K562 (cell line): ENCODE data around the gene HDGFL2. TPM values are rescaled to one million over a fixed set of nuclear protein-coding genes. Genes with fewer than 3 reads are reported as not detected.

Experiments used
- ATAC-seq: fragments of 200-7000 bp; cut with Tn5 transposase; 3 replicates; pipeline ENCODE4 v1.9.1; 2020; ENCODE audit warnings: moderate library complexity
- BruUV-seq: library from RNA; stranded (reverse); fragments of 400-500 nt; replicated peaks from 2 replicates; lab custom pipeline; 2021; lab: Mats Ljungman, UMichigan
- CTCF ChIA-PET: fragments of 300-600 bp; formaldehyde crosslinking; extraction: SDS; loops from one replicate; lab custom pipeline; 2021; ENCODE audit warnings: low intra/inter-chr PET ratio; lab: Yijun Ruan, JAX
- POLR2A ChIA-PET: fragments of 300-600, 350-650 bp; sonication (Branson Sonifier 250); formaldehyde crosslinking; extraction: SDS; loops from one replicate; lab custom pipeline; 2021; ENCODE audit warnings: antibody characterized with exemption, inconsistent platforms; lab: Yijun Ruan, JAX
- DNase-seq, 4 experiments: peaks; one replicate each; pipeline versions ENCODE4 v3.0.0 to v3.0.0-alpha.2; 2011 to 2018; ENCODE audit warnings: low spot score in 3 of 4, mixed read lengths in 3 of 4; ENCODE audit errors: extremely low read depth in 1 of 4
- FAIRE-seq: peaks from 2 replicates; lab custom pipeline; 2011; peaks lifted over from hg19 to GRCh38; lab: Jason Lieb, UNC
- H2AFZ ChIP-seq: 2 replicates; pipeline ENCODE4 v1.6.0; 2011; ENCODE audit warnings: low read depth, low read length, control low read depth, inconsistent platforms
- H3K27ac ChIP-seq: fragments of 200-600 bp; 3 replicates; pipeline ENCODE4 v1.8.0; 2011; ENCODE audit warnings: low read depth, mild to moderate bottlenecking, control low read depth, inconsistent platforms, low read length, moderate library complexity, mixed read lengths; ENCODE audit errors: extremely low read depth
- H3K27me3 ChIP-seq, 2 experiments: fragments of 300-600 bp in 1 of 2; 2 replicates in 1 of 2; 3 replicates in 1 of 2; pipeline versions ENCODE4 v1.6.0 to v1.8.0; 2011; ENCODE audit warnings: inconsistent platforms in 2 of 2, low read length in 2 of 2, mild to moderate bottlenecking in 1 of 2, mixed read lengths in 1 of 2, moderate library complexity in 1 of 2; ENCODE audit not compliant: control insufficient read depth in 2 of 2, insufficient read depth in 2 of 2
- H3K36me3 ChIP-seq: fragments of 300-600 bp; 3 replicates; pipeline ENCODE4 v1.8.0; 2011; ENCODE audit warnings: mild to moderate bottlenecking, low read length, inconsistent platforms; ENCODE audit not compliant: control insufficient read depth, insufficient read depth
- H3K4me1 ChIP-seq, 2 experiments: fragments of 200-600 bp in 1 of 2; replicated peaks in 1 of 2; 2 replicates in 1 of 2; 3 replicates in 1 of 2; pipeline versions ENCODE4 v1.5.1 to v1.8.0; 2011; ENCODE audit warnings: inconsistent platforms in 2 of 2, low read length in 2 of 2, mild to moderate bottlenecking in 1 of 2, mixed read lengths in 1 of 2, moderate library complexity in 1 of 2; ENCODE audit not compliant: control insufficient read depth in 2 of 2, insufficient read depth in 2 of 2
- H3K4me2 ChIP-seq: 2 replicates; pipeline ENCODE4 v1.6.1; 2011; ENCODE audit warnings: low read length, control low read depth, inconsistent platforms, mixed read lengths; ENCODE audit not compliant: insufficient read depth
- H3K4me3 ChIP-seq: fragments of 200-600 bp; sonication (generic), shearing (Covaris generic); 2 replicates; pipeline ENCODE4 v1.5.1; 2016; ENCODE audit warnings: control low read depth, inconsistent platforms
- H3K79me2 ChIP-seq: fragments of 200-600 bp; 3 replicates; pipeline ENCODE4 v1.8.0; 2011; ENCODE audit warnings: low read length, inconsistent platforms; ENCODE audit not compliant: control insufficient read depth, insufficient read depth
- H3K9ac ChIP-seq, 2 experiments: 2 replicates each; pipeline versions ENCODE4 v1.6.0 to v1.6.1; 2011; ENCODE audit warnings: low read depth in 2 of 2, low read length in 2 of 2, control low read depth in 1 of 2, inconsistent platforms in 1 of 2, mild to moderate bottlenecking in 1 of 2, mixed read lengths in 1 of 2; ENCODE audit not compliant: insufficient read depth in 1 of 2
- H3K9me1 ChIP-seq: one replicate; pipeline ENCODE4 v1.6.0; 2011; ENCODE audit warnings: inconsistent platforms, mild to moderate bottlenecking, low read length, moderate library complexity; ENCODE audit not compliant: control insufficient read depth, insufficient read depth
- H3K9me3 ChIP-seq: replicated peaks from 2 replicates; pipeline ENCODE4 v1.5.1; 2011; ENCODE audit warnings: low read depth, low read length, inconsistent platforms; ENCODE audit not compliant: control insufficient read depth, insufficient read depth
- H4K20me1 ChIP-seq: replicated peaks from 2 replicates; pipeline ENCODE4 v1.6.1; 2011; ENCODE audit warnings: low read length, inconsistent platforms, mixed read lengths; ENCODE audit not compliant: control insufficient read depth, insufficient read depth
- BCLAF1 ChIP-seq, 2 experiments: fragments of 450-650 bp in 1 of 2; IDR thresholded peaks; 2 replicates each; pipeline ENCODE4 v1.6.1; 2011 to 2017; ENCODE audit warnings: low read depth in 2 of 2, antibody characterized with exemption in 1 of 2, borderline replicate concordance in 1 of 2, low read length in 1 of 2, mild to moderate bottlenecking in 1 of 2, mixed read lengths in 1 of 2; ENCODE audit not compliant: control insufficient read depth in 1 of 2
- C11orf30 ChIP-seq: fragments of 450-650 bp; IDR thresholded peaks from 2 replicates; pipeline ENCODE4 v1.6.1; 2016; ENCODE audit warnings: low read depth, mild to moderate bottlenecking
- DEAF1 ChIP-seq: fragments of 450-650 bp; formaldehyde crosslinking; IDR thresholded peaks from 2 replicates; pipeline ENCODE4 v1.4.0; 2020; ENCODE audit warnings: mild to moderate bottlenecking, moderate library complexity
- E4F1 ChIP-seq: fragments of 250-450 bp; sonication (Bioruptor Pico); IDR thresholded peaks from 2 replicates; pipeline ENCODE4 v1.5.0; 2021; ENCODE audit warnings: mild to moderate bottlenecking, borderline replicate concordance
- HCFC1 ChIP-seq: IDR thresholded peaks from 2 replicates; pipeline ENCODE4 v1.6.1; 2012; ENCODE audit warnings: low read depth, low read length, improper control_type of control experiment
- HIVEP1 ChIP-seq: fragments of 250-450 bp; sonication (Bioruptor Pico); IDR thresholded peaks from 2 replicates; pipeline ENCODE4 v1.4.0; 2020; ENCODE audit warnings: mild to moderate bottlenecking
- JUNB ChIP-seq: fragments of 450-650 bp; formaldehyde crosslinking; conservative IDR thresholded peaks from 2 replicates; pipeline ENCODE4 v1.4.0; 2020; ENCODE audit warnings: mild to moderate bottlenecking
- SIN3A ChIP-seq, 2 experiments: fragments of 150-350 bp in 1 of 2; IDR thresholded peaks; 2 replicates each; pipeline ENCODE4 v1.6.1; 2011 to 2016; ENCODE audit warnings: borderline replicate concordance in 2 of 2, low read depth in 2 of 2, low read length in 2 of 2, mild to moderate bottlenecking in 2 of 2, moderate library complexity in 2 of 2; ENCODE audit not compliant: control insufficient read depth in 1 of 2
- SLC30A9 ChIP-seq: fragments of 250-450 bp; sonication (Bioruptor Pico); IDR thresholded peaks from 2 replicates; pipeline ENCODE4 v1.8.0; 2022; ENCODE audit warnings: mild to moderate bottlenecking, moderate library complexity
- SP1 ChIP-seq: sonication (generic); formaldehyde crosslinking; IDR thresholded peaks from 2 replicates; pipeline ENCODE4 v1.8.1; 2022; ENCODE audit warnings: mild to moderate bottlenecking, missing genetic modification reagents
- ZBED1 ChIP-seq: IDR thresholded peaks from 2 replicates; pipeline ENCODE4 v1.6.1; 2014
- ZFP91 ChIP-seq: sonication (generic); formaldehyde crosslinking; IDR thresholded peaks from 2 replicates; pipeline ENCODE4 v1.8.0; 2022; ENCODE audit warnings: mild to moderate bottlenecking, missing genetic modification reagents
- ZNF57 ChIP-seq: fragments of 450-650 bp; formaldehyde crosslinking; IDR thresholded peaks from 2 replicates; pipeline ENCODE4 v1.4.0; 2020; ENCODE audit warnings: mild to moderate bottlenecking, moderate library complexity
- ZNF699 ChIP-seq: fragments of 250-450 bp; sonication (Bioruptor Pico); IDR thresholded peaks from 2 replicates; pipeline ENCODE4 v1.8.0; 2021; ENCODE audit warnings: mild to moderate bottlenecking, moderate library complexity; ENCODE audit not compliant: insufficient replicate concordance
- WGBS: fragments of 100-300 bp; shearing (Covaris generic); methylation state at CpG from one replicate; pipeline ENCODE4 v1.1.6; 2016; ENCODE audit warnings: low coverage, mixed read lengths; ENCODE audit not compliant: insufficient coverage; ENCODE audit errors: missing lambda C conversion rate; 5-methylcytosine and 5-hydroxymethylcytosine counted together
- in situ Hi-C: fragments of 300-500 bp; cut with MboI; formaldehyde crosslinking; loops from 4 replicates; pipeline ENCODE4 v1.15.0; 2018; ENCODE audit warnings: inconsistent platforms, mixed read lengths
- intact Hi-C: fragments of 100-400 bp; cut with micrococcal nuclease; formaldehyde crosslinking; loops from 2 replicates; pipeline ENCODE4 v1.14.2; 2022
- polyA plus RNA-seq, 8 experiments: library from polyadenylated mRNA; depleted of rRNA in 4 of 8; stranded (reverse) in 5 of 8; unstranded in 3 of 8; fragments of >200 nt; fragmentation: Nextera tagmentation in 2 of 8; fragmentation: Illumina TruSeq in 1 of 8; extraction: Ambion mirVana in 2 of 8; extraction: Trizol in 1 of 8; gene quantifications; 2 replicates each; pipeline versions ENCODE4 v1.2.1 to v1.2.3, GENCODE V29; 2011 to 2014; ENCODE audit warnings: inconsistent platforms in 1 of 8, missing spikeins in 1 of 8
- total RNA-seq, 7 experiments: library from RNA; depleted of rRNA in 6 of 7; stranded (reverse); fragments of >200 nt in 6 of 7; fragmentation: Illumina TruSeq in 2 of 7; extraction: Trizol in 2 of 7; gene quantifications; 2 replicates each; pipeline versions ENCODE4 v1.2.1 to v1.2.3, GENCODE V29; 2011 to 2021; ENCODE audit warnings: low replicate concordance in 1 of 7

HDGFL2 gene
- total and polyA plus RNA-seq, 9 of the 15 experiments (the other 6 are each of a cell fraction or from before 2014, with no cell fraction given): 0.13 to 61.7 (median 16.0) TPM

- no peaks in the 10 kb centered on the region for H4K20me1 ChIP-seq
- POLR2A ChIA-PET: interaction anchor here (0.7 to 2.2 kb wide), 2 partner anchors 11 to 13 kb away, joined by 3 to 28 read pairs; no protein-coding TSS in a partner anchor
- no peaks in the 10 kb centered on the region for H3K9me1 ChIP-seq
- no TSS peak for BruUV-seq
- DNase-seq (no peak), ATAC-seq (no peak), FAIRE-seq (no peak)
- H3K4me1 ChIP-seq: peaks cover 0 to 2% of the 10 kb centered on the region in 2 experiments; a peak in 1 of 5 replicates
- H3K4me2 ChIP-seq: no peak overlapping the region
- intact Hi-C loops (no loop called here), in situ Hi-C loops (no loop called here)
- H3K27me3 ChIP-seq: no peaks in the 10 kb centered on the region
- 90% methylated on average over 11 of the region's 12 CpGs for WGBS
- peaks cover 87% of the 10 kb centered on the region; the same call in 2 of the 3 replicates for H3K36me3 ChIP-seq
- no peak overlapping the region for H3K27ac ChIP-seq
- no peaks in the 10 kb centered on the region for H3K79me2 ChIP-seq
- no peaks in the 10 kb centered on the region for H3K9me3 ChIP-seq
- H3K4me3 ChIP-seq: no peak overlapping the region
- CTCF ChIA-PET: no interaction called here
- no peak overlapping the region; a peak in 1 of 4 replicates for H3K9ac ChIP-seq
- H2AFZ ChIP-seq: no peak overlapping the region
- no peak for TF ChIP-seq E4F1
- no peak for TF ChIP-seq SLC30A9 (CRISPR knock-in tag)
- no peak for TF ChIP-seq SIN3A (IDR thresholded peaks at IDR 0.05; ENCODE audit: borderline replicate concordance in 2 of 2, control insufficient read depth in 1 of 2, low read depth in 2 of 2, low read length in 2 of 2)
- no peak for TF ChIP-seq BCLAF1 (IDR thresholded peaks at IDR 0.05; ENCODE audit: borderline replicate concordance in 1 of 2, control insufficient read depth in 1 of 2, low read depth in 2 of 2, low read length in 1 of 2)
- TF ChIP-seq HCFC1: no peak
- TF ChIP-seq C11orf30: no peak
- TF ChIP-seq DEAF1 (CRISPR knock-in tag): no peak
- no peak for TF ChIP-seq ZNF699
- no peak for TF ChIP-seq ZNF57 (CRISPR knock-in tag)
- no peak for TF ChIP-seq ZBED1
- no peak for TF ChIP-seq JUNB (CRISPR knock-in tag)
- TF ChIP-seq ZFP91: no peak
- no peak for TF ChIP-seq HIVEP1 (CRISPR knock-in tag)
- no peak for TF ChIP-seq SP1 (CRISPR knock-in tag)
Observed at GRCh38 chr19:4429771-4430171, 42.3 kb upstream of the HDGFL2 start.
